Measurements from ENCODE around the gene ST6GALNAC3. TPM values are rescaled to one million over a fixed set of nuclear protein-coding genes. Genes with fewer than 3 reads are reported as not detected.

ST6GALNAC3 gene
- total RNA-seq, 1 donor from 2014 or later, result 7.3 TPM

DNA sequence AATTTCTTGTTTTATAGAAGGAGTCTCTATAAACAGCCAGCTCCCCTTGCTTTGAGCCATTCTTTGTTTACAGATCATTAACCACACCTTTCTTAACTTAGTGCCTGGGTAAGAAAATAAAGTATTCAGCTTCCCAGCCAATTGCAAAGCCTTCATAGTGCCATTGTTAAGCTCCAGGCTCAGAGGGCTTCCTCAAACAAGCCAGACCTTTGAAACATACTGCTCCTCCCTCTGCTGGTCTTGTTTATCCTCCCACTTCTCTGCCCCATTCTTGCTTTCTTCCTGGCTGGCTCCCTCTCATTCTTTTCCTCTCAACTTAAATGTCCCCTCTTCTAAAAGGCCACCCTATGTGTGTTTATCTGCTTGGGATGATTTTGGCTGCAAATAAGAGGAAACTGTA is 473.4 kb downstream of the ST6GALNAC3 start:
- H3K9me3 Mint-ChIP-seq (ENCODE audit: unreplicated experiment), result no peaks in the 10 kb centered on the region
- no peaks in the 10 kb centered on the region for H3K27me3 Mint-ChIP-seq (ENCODE audit: unreplicated experiment)
- H3K4me1 Mint-ChIP-seq (ENCODE audit: unreplicated experiment), result no peaks in the 10 kb centered on the region
- H3K36me3 Mint-ChIP-seq (ENCODE audit: unreplicated experiment), result no peaks in the 10 kb centered on the region
- no peak overlapping the region for H3K4me3 Mint-ChIP-seq (ENCODE audit: unreplicated experiment)
- TF ChIP-seq, protein P1, sequence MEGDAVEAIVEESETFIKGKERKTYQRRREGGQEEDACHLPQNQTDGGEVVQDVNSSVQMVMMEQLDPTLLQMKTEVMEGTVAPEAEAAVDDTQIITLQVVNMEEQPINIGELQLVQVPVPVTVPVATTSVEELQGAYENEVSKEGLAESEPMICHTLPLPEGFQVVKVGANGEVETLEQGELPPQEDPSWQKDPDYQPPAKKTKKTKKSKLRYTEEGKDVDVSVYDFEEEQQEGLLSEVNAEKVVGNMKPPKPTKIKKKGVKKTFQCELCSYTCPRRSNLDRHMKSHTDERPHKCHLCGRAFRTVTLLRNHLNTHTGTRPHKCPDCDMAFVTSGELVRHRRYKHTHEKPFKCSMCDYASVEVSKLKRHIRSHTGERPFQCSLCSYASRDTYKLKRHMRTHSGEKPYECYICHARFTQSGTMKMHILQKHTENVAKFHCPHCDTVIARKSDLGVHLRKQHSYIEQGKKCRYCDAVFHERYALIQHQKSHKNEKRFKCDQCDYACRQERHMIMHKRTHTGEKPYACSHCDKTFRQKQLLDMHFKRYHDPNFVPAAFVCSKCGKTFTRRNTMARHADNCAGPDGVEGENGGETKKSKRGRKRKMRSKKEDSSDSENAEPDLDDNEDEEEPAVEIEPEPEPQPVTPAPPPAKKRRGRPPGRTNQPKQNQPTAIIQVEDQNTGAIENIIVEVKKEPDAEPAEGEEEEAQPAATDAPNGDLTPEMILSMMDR (IDR thresholded peaks at IDR 0.05), result no peak
- DNase-seq (ENCODE audit: extremely low spot score, unreplicated experiment), result no peak
- no peak overlapping the region for H3K27ac Mint-ChIP-seq (ENCODE audit: unreplicated experiment)

DNA sequence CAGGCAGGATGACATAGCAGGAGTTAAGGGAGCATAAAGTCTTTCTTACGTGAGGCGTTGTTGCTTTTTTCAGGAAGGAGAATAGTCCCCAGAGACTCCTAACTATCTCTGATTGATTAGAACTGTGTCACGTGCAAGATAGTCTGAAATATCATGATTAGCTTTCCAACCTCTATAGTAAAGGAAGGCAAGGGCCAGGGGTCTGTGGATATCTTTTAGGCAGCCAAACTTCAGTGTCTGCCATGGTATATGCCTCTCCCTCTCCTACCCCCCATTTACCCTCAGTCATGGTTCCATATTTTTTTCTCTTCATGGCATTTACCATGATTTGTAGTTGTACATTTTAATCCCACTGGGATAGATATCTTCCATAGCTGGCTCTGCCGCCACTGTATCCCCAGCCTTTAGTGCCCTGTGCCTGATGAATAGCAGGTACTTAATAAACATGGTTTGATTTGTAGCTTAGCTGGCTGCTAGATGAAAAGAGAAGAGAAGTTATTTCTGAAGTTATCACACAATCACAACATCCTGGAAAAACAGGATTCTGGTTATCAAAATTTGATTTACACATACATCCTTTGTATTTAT is 474.1 kb downstream of the ST6GALNAC3 start:
- Mint-ChIP-seq H3K4me1 (ENCODE audit: unreplicated experiment) (no peaks in the 10 kb centered on the region), H3K9me3 (ENCODE audit: unreplicated experiment) (no peaks in the 10 kb centered on the region), H3K36me3 (ENCODE audit: unreplicated experiment) (no peaks in the 10 kb centered on the region), H3K27me3 (ENCODE audit: unreplicated experiment) (no peaks in the 10 kb centered on the region), H3K27ac (ENCODE audit: unreplicated experiment) (no peak overlapping the region), H3K4me3 (ENCODE audit: unreplicated experiment) (no peak overlapping the region)
- TF ChIP-seq, protein P1 (IDR thresholded peaks at IDR 0.05), result no peak
- no peak for DNase-seq (ENCODE audit: extremely low spot score, unreplicated experiment)

DNA sequence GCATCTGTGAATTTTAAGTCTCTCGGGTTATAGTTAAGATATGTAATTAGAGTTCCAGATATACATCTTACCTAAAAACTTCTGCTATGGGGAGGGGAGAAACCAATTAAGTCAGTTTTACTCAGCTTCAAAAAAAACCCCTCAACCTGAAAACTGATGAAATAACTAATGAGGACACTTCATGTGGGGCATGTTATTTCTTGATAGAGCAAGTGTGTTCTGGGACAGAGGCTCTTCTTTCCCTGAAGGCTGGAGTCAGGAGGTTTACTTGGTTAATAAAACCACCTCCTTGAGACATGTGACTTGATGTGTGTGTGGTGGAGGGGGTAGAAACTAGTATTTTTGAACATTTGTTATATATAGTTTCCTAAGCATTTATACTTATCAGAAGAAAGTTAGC is 479.7 kb downstream of the ST6GALNAC3 start:
- Mint-ChIP-seq H3K4me1 (ENCODE audit: unreplicated experiment) (no peaks in the 10 kb centered on the region), H3K4me3 (ENCODE audit: unreplicated experiment) (no peak overlapping the region), H3K27ac (ENCODE audit: unreplicated experiment) (no peak overlapping the region), H3K36me3 (ENCODE audit: unreplicated experiment) (no peaks in the 10 kb centered on the region), H3K9me3 (ENCODE audit: unreplicated experiment) (no peaks in the 10 kb centered on the region), H3K27me3 (ENCODE audit: unreplicated experiment) (no peaks in the 10 kb centered on the region)
- no peak for DNase-seq (ENCODE audit: extremely low spot score, unreplicated experiment)
- TF ChIP-seq, protein P1 (IDR thresholded peaks at IDR 0.05), result no peak

DNA sequence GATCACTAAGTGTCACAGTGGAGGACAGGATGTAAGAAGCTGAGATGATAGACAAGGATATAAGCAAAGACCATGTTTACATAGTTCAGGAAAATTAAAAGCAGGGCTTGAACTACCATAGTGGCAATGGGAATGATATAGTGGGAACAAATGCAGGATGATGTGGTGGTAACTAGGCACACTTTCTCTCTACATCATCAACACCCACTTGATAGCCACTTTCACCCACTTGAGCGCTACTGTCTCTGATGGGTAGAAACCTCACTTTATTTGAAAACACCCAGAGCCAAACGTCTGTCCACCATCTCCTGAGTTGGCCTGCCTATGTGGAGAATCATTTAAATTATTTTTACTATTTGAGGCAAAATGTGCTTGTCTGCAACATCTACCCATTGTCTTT is 487.7 kb downstream of the ST6GALNAC3 start:
- Mint-ChIP-seq H3K4me3 (ENCODE audit: unreplicated experiment) (no peak overlapping the region), H3K9me3 (ENCODE audit: unreplicated experiment) (no peaks in the 10 kb centered on the region), H3K36me3 (ENCODE audit: unreplicated experiment) (no peaks in the 10 kb centered on the region), H3K27ac (ENCODE audit: unreplicated experiment) (no peak overlapping the region), H3K4me1 (ENCODE audit: unreplicated experiment) (no peaks in the 10 kb centered on the region), H3K27me3 (ENCODE audit: unreplicated experiment) (no peaks in the 10 kb centered on the region)
- TF ChIP-seq, protein P1 (IDR thresholded peaks at IDR 0.05), result no peak
- no peak for DNase-seq (ENCODE audit: extremely low spot score, unreplicated experiment)

DNA sequence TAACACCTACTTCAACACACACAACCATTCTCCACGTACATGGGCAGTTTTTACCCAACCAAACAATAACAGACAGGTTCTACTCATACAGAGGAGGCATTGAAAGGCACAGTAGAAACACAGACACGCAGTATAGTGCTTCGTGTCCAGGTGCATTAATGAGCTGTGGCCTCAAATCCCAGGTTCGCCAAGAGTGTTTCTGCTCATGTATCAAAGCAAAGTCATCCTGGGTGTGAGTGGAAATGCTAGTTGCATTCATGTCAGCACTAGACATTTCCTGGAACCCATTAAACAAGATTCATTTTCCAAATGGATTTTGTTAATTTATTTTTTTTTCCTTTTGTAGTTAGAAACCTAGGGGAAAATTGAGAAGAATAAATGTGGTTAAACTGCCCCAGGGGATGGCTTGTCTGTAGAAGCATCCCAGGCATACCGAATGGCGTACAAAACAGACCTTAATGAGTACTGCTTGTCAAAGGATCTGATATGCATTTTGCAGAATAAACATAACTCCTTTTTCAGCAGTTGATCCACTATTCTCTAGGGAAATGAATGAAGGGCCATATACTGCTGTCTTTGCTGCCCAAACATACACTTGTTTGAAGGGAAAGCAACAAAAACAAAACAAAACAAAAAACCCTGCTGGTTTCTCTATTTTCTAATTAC is 494.2 kb downstream of the ST6GALNAC3 start:
- no peak for DNase-seq (ENCODE audit: extremely low spot score, unreplicated experiment)
- no peak overlapping the region for H3K4me3 Mint-ChIP-seq (ENCODE audit: unreplicated experiment)
- no peak overlapping the region for H3K27ac Mint-ChIP-seq (ENCODE audit: unreplicated experiment)
- no peaks in the 10 kb centered on the region for H3K4me1 Mint-ChIP-seq (ENCODE audit: unreplicated experiment)
- TF ChIP-seq, protein P1 (IDR thresholded peaks at IDR 0.05), result no peak
- no peaks in the 10 kb centered on the region for H3K9me3 Mint-ChIP-seq (ENCODE audit: unreplicated experiment)
- H3K36me3 Mint-ChIP-seq (ENCODE audit: unreplicated experiment), result no peaks in the 10 kb centered on the region
- H3K27me3 Mint-ChIP-seq (ENCODE audit: unreplicated experiment), result no peaks in the 10 kb centered on the region
